Cardiac muscle cell (in vitro differentiated cells and primary cell): ENCODE data around the gene ZNF362. TPM values are rescaled to one million over a fixed set of nuclear protein-coding genes. Genes with fewer than 3 reads are reported as not detected.

Experiments used
- DNase-seq, 2 donors: peaks; one replicate each; pipeline versions ENCODE4 v3.0.0 to v3.0.0-alpha.2; 2010 to 2017; ENCODE audit warnings: low read depth in 1 of 2, low spot score in 1 of 2
- H3K27ac ChIP-seq: fragments of 200-600 bp; sonication (generic); 2 replicates; pipeline ENCODE4 v1.5.1; 2016
- H3K27me3 ChIP-seq: fragments of 200-600 bp; sonication (generic); 2 replicates; pipeline ENCODE4 v1.6.0; 2016; ENCODE audit warnings: control low read depth
- H3K36me3 ChIP-seq: fragments of 200-600 bp; sonication (generic); 2 replicates; pipeline ENCODE4 v1.5.1; 2016; ENCODE audit warnings: control low read depth
- H3K4me1 ChIP-seq: fragments of 200-600 bp; sonication (generic); 2 replicates; pipeline ENCODE4 v1.8.1; 2017; ENCODE audit warnings: low read depth, mild to moderate bottlenecking, mixed run types
- H3K4me3 ChIP-seq: fragments of 200-600 bp; sonication (generic); 2 replicates; pipeline ENCODE4 v1.5.1; 2016; ENCODE audit warnings: mild to moderate bottlenecking
- H3K9me3 ChIP-seq: fragments of 200-600 bp; sonication (generic); 2 replicates; pipeline ENCODE4 v1.5.1; 2017; ENCODE audit warnings: low read depth, mild to moderate bottlenecking, control low read depth
- CTCF ChIP-seq: IDR thresholded peaks from 2 replicates; pipeline ENCODE4 v1.5.1; 2012; ENCODE audit warnings: low read depth, mild to moderate bottlenecking, low read length
- polyA plus RNA-seq: library from polyadenylated mRNA; unstranded; fragments of >200 nt; fragmentation: Nextera tagmentation; extraction: Ambion mirVana; gene quantifications from 2 replicates; pipeline ENCODE4 v1.2.1, GENCODE V29; 2016
- total RNA-seq: library from RNA; depleted of rRNA; stranded (reverse); fragments of >200 nt; gene quantifications from 2 replicates; pipeline ENCODE4 v1.2.3, GENCODE V29; 2016

The ZNF362 gene
- total and polyA plus RNA-seq, 2 experiments from 2014 or later: 57.9 to 77.5 TPM

- TF ChIP-seq CTCF: no peak
- DNase-seq: no peak
- Histone ChIP-seq H3K36me3 (no peaks in the 10 kb centered on the region), H3K4me3 (no peak overlapping the region), H3K4me1 (no peaks in the 10 kb centered on the region), H3K27me3 (no peaks in the 10 kb centered on the region), H3K9me3 (no peaks in the 10 kb centered on the region), H3K27ac (no peak overlapping the region)
These were observed 8.7 kb upstream of the ZNF362 start for GRCh38 chr1:33247545-33247944.

- TF ChIP-seq CTCF: no peak
- no peaks in the 10 kb centered on the region for H3K4me1 ChIP-seq
- H3K27me3 ChIP-seq: no peaks in the 10 kb centered on the region
- no peaks in the 10 kb centered on the region for H3K9me3 ChIP-seq
- no peak for DNase-seq
- H3K36me3 ChIP-seq: no peaks in the 10 kb centered on the region
- no peak overlapping the region for H3K27ac ChIP-seq
- H3K4me3 ChIP-seq: no peak overlapping the region
These were observed 8.0 kb upstream of the ZNF362 start for GRCh38 chr1:33248244-33248643.

- Histone ChIP-seq H3K4me1 (no peaks in the 10 kb centered on the region), H3K4me3 (no peak overlapping the region), H3K27me3 (no peaks in the 10 kb centered on the region), H3K9me3 (no peaks in the 10 kb centered on the region), H3K36me3 (no peaks in the 10 kb centered on the region), H3K27ac (no peak overlapping the region)
- TF ChIP-seq CTCF: no peak
- no peak for DNase-seq
These were observed 6.9 kb upstream of the ZNF362 start for GRCh38 chr1:33249422-33249821.

- H3K27ac ChIP-seq: no peak overlapping the region
These were observed 6.1 kb upstream of the ZNF362 start for GRCh38 chr1:33250217-33250616.

GRCh38 chr1:33250724-33251123 is 5.6 kb upstream of the ZNF362 start:
- H3K27me3 ChIP-seq: no peaks in the 10 kb centered on the region
- no peaks in the 10 kb centered on the region for H3K36me3 ChIP-seq
- no peak overlapping the region for H3K4me3 ChIP-seq
- TF ChIP-seq CTCF: no peak
- no peaks in the 10 kb centered on the region for H3K9me3 ChIP-seq
- no peaks in the 10 kb centered on the region for H3K4me1 ChIP-seq
- H3K27ac ChIP-seq: no peak overlapping the region
- DNase-seq: no peak

More at GRCh38 chr1:33250217-33250616, 6.1 kb upstream of the ZNF362 start:
- Histone ChIP-seq H3K27me3 (no peaks in the 10 kb centered on the region), H3K4me1 (no peaks in the 10 kb centered on the region), H3K9me3 (no peaks in the 10 kb centered on the region), H3K4me3 (no peak overlapping the region), H3K36me3 (no peaks in the 10 kb centered on the region)
- no peak for DNase-seq
- no peak for TF ChIP-seq CTCF

GRCh38 chr1:33254491-33254890 is 1.8 kb upstream of the ZNF362 start:
- Histone ChIP-seq H3K27me3 (no peaks in the 10 kb centered on the region), H3K4me1 (peaks cover 14% of the 10 kb centered on the region), H3K4me3 (no peak overlapping the region), H3K27ac (no peak overlapping the region), H3K36me3 (no peaks in the 10 kb centered on the region), H3K9me3 (no peaks in the 10 kb centered on the region)
- no peak for TF ChIP-seq CTCF
- no peak for DNase-seq
